Skeletal muscle tissue (tissue), 4 donors: Measurements from ENCODE around the gene SEC24D. TPM values are rescaled to one million over a fixed set of nuclear protein-coding genes. Genes with fewer than 3 reads are reported as not detected.

Experiments
- H3K27ac ChIP-seq: one replicate; pipeline ENCODE4 v1.7.0; 2013; ENCODE audit warnings: mild to moderate bottlenecking, low read depth, low read length, inconsistent platforms
- H3K27me3 ChIP-seq, 3 donors: one replicate each; pipeline ENCODE4 v1.7.0; 2013; ENCODE audit warnings: low read length in 3 of 3; ENCODE audit not compliant: control insufficient read depth in 3 of 3, insufficient read depth in 3 of 3
- H3K36me3 ChIP-seq, 3 donors: one replicate each; pipeline ENCODE4 v1.7.0; 2013; ENCODE audit warnings: low read length in 3 of 3; ENCODE audit not compliant: control insufficient read depth in 3 of 3, insufficient read depth in 3 of 3
- H3K4me1 ChIP-seq, 3 donors: one replicate each; pipeline ENCODE4 v1.7.0; 2013; ENCODE audit warnings: low read length in 3 of 3, mild to moderate bottlenecking in 3 of 3; ENCODE audit not compliant: control insufficient read depth in 3 of 3, insufficient read depth in 3 of 3
- H3K4me3 ChIP-seq, 3 donors: one replicate each; pipeline ENCODE4 v1.7.0; 2013; ENCODE audit warnings: low read length in 3 of 3
- H3K9ac ChIP-seq, 3 donors: one replicate each; pipeline ENCODE4 v1.7.0; 2013; ENCODE audit warnings: low read length in 3 of 3, mild to moderate bottlenecking in 3 of 3, moderate library complexity in 2 of 3, low read depth in 1 of 3
- H3K9me3 ChIP-seq, 3 donors: one replicate each; pipeline ENCODE4 v1.7.0; 2013; ENCODE audit warnings: low read length in 3 of 3; ENCODE audit not compliant: control insufficient read depth in 3 of 3
- total RNA-seq: library from RNA; depleted of rRNA; stranded (reverse); fragments of >200 nt; gene quantifications from one replicate; pipeline ENCODE4 v1.2.3, GENCODE V29; 2014
- donor health status: Osteomylitis.

Gene SEC24D
- total RNA-seq, 1 donor from 2014 or later = 48.5 TPM

DNA sequence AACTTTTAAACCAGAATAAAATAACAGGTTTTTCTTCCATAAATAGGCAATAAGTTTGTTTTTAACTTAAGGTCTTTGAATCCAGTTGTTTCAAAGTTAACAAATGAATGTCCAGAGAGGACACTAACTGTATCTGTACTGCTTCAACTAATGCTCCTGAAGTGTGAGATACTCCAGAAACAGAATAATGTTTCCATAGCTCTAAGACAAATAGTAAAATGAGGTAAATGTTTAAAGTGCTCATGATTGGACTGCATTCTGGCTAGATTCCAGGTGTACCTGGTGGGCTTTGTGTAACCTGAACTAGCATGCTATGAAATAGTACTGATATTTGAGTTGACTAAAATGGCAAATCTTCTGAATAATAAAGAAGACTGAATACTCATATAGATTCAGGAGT, 99.0 kb downstream of the SEC24D start:
- no peak overlapping the region for H3K27ac ChIP-seq
- H3K27me3 ChIP-seq = no peaks in the 10 kb centered on the region
- no peak overlapping the region for H3K9ac ChIP-seq
- peaks cover 5 to 36% (median 8%) of the 10 kb centered on the region in 3 donors for H3K36me3 ChIP-seq
- peaks cover 6% of the 10 kb centered on the region in 3 donors for H3K4me1 ChIP-seq
- H3K4me3 ChIP-seq = no peak overlapping the region
- H3K9me3 ChIP-seq = no peaks in the 10 kb centered on the region

DNA sequence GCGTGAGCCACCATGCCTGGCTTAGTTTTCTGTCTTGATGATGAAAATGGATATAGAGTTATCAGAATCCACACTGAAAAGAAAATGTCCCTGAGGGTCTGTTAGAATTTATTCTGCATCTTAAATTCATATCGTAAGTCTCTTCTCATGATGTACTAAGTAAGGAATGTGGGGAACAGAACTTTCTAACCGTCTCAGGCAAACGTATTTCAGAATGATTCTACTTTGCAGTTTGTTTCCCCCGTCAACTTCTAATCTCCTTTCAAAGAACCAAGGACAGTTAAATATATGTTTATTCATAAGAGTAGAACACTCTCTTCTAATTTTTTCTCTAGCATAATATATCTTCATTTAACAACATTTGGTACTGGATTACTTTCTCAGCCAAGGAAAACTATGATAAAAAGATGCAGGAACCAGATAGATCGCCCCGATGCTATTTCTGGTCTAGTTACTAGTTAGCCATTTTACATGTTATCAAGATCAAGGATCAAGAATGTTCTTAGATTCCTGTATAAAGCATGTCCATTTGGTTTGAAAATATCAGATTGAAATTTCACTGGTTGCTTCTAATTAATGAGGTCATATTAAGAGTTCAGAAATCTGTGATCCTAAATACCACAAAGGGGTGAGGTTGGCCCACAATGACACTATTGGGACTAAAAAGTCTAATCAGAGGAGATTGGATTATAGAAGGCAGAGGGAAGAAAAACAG, 101.3 kb downstream of the SEC24D start:
- no peaks in the 10 kb centered on the region for H3K27me3 ChIP-seq

DNA sequence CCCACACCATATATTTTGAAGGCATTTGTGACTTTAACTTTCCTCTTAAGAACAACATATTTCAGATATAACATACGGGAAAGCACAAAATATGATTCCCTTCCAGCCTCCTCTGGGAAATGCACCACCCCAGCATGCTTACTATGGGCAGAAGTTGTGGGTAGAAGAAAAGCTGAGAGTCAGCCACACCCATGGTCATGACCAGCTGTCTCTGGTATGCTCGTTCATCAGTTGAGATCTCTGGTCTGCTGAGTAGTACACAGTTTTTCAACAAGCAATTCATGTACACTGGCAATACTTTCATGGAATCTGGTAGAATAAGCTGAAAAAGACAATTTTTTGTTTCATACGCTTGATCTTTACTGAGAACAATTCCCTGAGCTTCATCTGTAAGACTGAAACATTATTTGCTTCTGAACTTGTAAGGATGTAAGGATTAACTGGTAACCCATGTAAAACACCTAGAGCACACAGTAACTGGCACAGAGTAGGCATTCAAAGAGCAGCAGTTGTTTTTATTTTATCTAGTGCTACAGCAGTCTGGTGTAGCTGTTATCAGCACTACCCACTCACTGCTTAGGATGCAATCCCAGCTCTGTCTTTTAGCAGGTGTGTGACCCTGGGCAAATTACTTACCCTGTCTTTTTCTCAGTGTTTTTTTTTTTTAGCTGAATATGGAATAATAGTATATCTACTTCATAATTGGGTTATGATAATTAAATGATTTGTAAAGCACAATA, 103.2 kb downstream of the SEC24D start:
- no peaks in the 10 kb centered on the region for H3K27me3 ChIP-seq
- H3K4me3 ChIP-seq = no peak overlapping the region
- H3K9me3 ChIP-seq = no peaks in the 10 kb centered on the region
- no peaks in the 10 kb centered on the region for H3K4me1 ChIP-seq
- H3K27ac ChIP-seq = no peak overlapping the region
- H3K36me3 ChIP-seq = peaks cover 10 to 37% (median 22%) of the 10 kb centered on the region in 3 donors
- no peak overlapping the region for H3K9ac ChIP-seq

More for the DNA sequence above, 101.3 kb downstream of the SEC24D start:
- no peaks in the 10 kb centered on the region for H3K4me1 ChIP-seq
- no peak overlapping the region for H3K9ac ChIP-seq
- no peaks in the 10 kb centered on the region for H3K9me3 ChIP-seq
- no peak overlapping the region for H3K4me3 ChIP-seq
- peaks cover 10 to 36% (median 15%) of the 10 kb centered on the region in 3 donors for H3K36me3 ChIP-seq
- no peak overlapping the region for H3K27ac ChIP-seq

DNA sequence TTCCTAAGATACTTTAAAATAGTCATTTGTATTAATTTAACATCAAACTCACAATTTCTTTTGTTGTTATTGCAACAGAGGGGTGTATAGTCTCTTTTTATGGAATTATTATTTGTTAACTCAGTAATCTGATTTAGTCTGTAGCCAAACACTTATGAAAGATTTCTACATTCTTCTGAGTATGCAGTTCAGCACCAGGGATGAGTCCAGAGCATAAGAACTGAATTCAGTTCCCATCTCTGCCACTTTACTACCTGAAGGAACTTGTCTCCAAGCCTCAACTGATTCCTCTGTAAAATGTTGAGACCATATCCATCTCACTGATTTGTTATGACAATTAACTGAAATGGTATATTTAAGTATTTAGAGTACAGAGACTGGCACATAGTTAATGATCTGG, 105.2 kb downstream of the SEC24D start:
- Histone ChIP-seq H3K9me3 (no peaks in the 10 kb centered on the region), H3K9ac (no peak overlapping the region), H3K27me3 (no peaks in the 10 kb centered on the region), H3K4me1 (no peaks in the 10 kb centered on the region), H3K36me3 (peaks cover 10 to 45% (median 24%) of the 10 kb centered on the region in 3 donors), H3K4me3 (no peak overlapping the region), H3K27ac (no peak overlapping the region)

DNA sequence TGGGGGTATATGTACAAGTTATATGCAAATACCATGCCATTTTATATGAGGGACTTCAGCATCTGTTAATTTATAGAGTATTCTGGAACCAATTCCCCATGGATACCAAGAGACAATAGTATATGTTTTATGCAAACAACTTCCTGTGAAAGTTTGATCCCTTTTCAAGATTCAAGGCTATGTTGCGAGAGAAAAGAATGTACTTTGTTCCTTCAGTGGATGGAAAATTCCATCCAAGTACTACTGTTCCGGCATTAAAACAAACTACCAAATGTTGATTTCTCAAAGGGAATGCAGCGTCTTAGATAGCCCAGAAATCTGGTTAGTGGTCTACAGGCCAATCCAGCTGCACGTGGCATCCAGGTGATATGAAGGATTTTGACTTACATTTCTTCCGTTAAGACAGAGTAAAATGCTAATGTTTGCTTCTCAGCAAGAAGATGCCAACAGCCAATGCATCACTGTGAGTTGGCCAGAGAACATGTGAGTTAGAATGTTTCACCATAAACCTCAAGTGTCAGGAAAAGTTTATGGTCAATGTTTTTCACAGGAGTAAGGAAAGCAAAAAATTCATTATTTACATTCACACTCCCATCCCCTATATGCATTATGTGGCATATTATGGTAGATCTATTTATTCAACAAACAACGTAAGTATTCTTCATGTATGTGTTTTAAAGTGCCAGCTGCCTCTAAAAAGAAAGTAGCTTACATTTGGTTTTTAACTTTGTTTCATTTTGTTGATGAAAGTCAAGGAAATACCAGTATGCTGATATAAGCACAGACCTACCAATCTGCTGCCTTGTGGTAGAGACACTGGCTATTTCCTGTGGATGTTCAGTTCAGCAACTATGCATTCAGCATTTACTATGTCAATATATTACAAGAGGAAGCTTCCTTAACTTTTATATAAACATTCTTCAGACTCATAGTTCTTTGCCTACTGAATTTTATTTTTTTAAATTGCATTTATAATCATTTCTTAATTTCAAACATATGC, 106.3 kb downstream of the SEC24D start:
- Histone ChIP-seq H3K9me3 (no peaks in the 10 kb centered on the region), H3K36me3 (peaks cover 12 to 48% (median 31%) of the 10 kb centered on the region in 3 donors), H3K9ac (no peak overlapping the region), H3K27ac (no peak overlapping the region), H3K4me1 (no peaks in the 10 kb centered on the region), H3K4me3 (no peak overlapping the region), H3K27me3 (no peaks in the 10 kb centered on the region)

DNA sequence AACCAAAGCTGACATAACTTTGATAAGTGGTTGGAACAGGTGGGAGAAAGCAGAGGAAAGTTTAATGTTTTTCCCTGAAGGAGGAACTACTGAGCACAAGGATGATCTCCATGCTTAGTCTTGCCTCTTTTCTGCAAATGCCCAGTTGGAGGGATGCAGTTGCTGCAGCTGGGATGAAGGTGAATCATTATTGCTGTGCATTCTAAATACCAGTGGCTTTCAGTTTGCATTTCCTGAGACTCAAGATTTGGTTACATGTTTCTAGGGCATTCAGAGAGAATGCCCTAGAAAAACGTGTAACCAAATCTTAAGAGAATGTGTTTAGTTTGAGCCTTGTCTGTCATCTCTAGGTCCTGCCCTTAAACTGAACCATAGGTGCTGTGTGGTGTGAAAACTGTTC, 108.6 kb downstream of the SEC24D start:
- Histone ChIP-seq H3K4me1 (no peaks in the 10 kb centered on the region), H3K4me3 (no peak overlapping the region), H3K27ac (no peak overlapping the region), H3K9ac (no peak overlapping the region), H3K9me3 (no peaks in the 10 kb centered on the region), H3K27me3 (no peaks in the 10 kb centered on the region), H3K36me3 (peaks cover 9 to 50% (median 30%) of the 10 kb centered on the region in 3 donors)

DNA sequence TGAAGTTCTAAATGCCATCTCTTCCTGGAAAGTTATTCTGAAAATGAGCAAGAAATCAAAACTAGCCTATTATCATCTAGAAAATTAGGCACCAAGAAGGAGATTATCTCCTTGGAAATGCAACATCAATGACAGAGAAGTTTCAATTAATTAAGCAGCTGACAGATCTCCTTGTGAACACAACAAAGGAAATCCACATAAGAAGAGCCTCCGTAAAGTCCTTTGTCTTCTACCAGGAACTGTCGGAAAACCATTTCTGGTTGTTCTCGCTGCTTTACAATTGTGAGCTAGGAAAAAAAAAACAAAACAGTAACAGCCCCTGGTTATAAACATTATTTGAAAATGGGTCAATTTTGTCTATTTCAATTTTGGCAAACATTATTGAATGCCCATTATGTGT, 112.6 kb downstream of the SEC24D start:
- Histone ChIP-seq H3K4me1 (no peaks in the 10 kb centered on the region), H3K27me3 (no peaks in the 10 kb centered on the region), H3K9me3 (no peaks in the 10 kb centered on the region), H3K9ac (no peak overlapping the region), H3K36me3 (peaks cover 3 to 38% (median 18%) of the 10 kb centered on the region in 3 donors), H3K4me3 (no peak overlapping the region), H3K27ac (no peak overlapping the region)

DNA sequence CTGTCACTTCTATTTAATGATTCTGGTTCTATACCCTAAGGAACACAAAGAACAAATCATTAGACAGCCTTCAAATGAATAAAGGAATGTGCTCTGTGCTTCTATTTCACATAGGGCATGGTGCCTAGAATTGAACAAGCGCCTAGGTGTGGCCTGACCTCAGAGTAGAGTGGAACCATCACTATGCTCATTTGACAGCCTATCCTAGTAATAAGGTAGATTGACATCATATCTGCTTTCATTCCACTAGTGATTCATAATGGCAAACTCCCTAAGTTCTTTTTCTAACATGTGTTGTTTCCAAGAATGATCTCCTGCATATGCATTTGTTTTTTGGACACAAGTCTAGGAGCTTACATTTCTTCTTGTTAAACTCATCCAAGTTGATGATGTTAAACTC, 114.2 kb downstream of the SEC24D start:
- H3K9me3 ChIP-seq = no peaks in the 10 kb centered on the region
- H3K36me3 ChIP-seq = peaks cover 3 to 27% (median 10%) of the 10 kb centered on the region in 3 donors

DNA sequence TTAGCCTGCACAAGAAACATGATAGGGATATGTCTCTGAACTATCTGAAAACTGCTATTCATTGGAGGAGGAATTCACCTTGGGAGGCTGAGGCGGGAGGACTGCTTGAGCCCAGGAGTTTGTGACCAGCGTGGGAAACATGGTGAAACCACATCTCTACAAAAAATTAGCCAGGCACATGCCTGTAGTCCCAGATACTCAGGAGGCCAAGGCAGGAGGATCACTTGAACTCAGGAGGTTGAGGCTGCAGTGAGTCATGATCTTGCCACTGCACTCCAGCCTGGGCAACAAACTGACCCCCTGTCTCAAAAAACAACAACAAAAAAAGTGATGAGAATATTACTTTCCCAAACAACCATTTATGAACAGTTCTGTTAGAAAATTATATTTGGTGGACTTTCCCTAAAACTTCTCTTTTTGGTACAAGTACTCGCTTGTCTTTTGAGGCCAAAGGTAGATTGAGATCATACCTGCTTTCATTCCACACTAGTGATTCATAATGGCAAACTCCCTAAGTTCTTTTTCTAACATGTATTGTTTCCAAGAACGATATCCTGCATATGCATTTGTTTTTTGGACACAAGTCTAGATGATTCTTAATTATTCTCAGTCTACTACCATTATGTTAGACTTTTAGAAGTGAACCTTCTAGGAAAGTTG, 117.3 kb downstream of the SEC24D start:
- H3K4me3 ChIP-seq = no peak overlapping the region

More for the DNA sequence above, 114.2 kb downstream of the SEC24D start:
- H3K4me1 ChIP-seq = no peaks in the 10 kb centered on the region
- no peak overlapping the region for H3K4me3 ChIP-seq
- H3K27ac ChIP-seq = no peak overlapping the region
- no peaks in the 10 kb centered on the region for H3K27me3 ChIP-seq
- H3K9ac ChIP-seq = no peak overlapping the region

More for the DNA sequence above, 117.3 kb downstream of the SEC24D start:
- no peak overlapping the region for H3K9ac ChIP-seq
- H3K27me3 ChIP-seq = no peaks in the 10 kb centered on the region
- no peak overlapping the region for H3K27ac ChIP-seq
- no peaks in the 10 kb centered on the region for H3K9me3 ChIP-seq
- H3K36me3 ChIP-seq = peaks cover 0 to 6% (median 4%) of the 10 kb centered on the region in 3 donors
- H3K4me1 ChIP-seq = no peaks in the 10 kb centered on the region
